Kidney capillary endothelial cell (primary cell): Measurements from ENCODE around the gene GALNT17.
"Not testable (repeated sequence)": the region's sequence is repeated elsewhere in the genome, so short reads cannot be mapped to it uniquely, and the experiment has no call there.

ENCODE experiments used
- DNase-seq: peaks from one replicate; pipeline ENCODE4 v3.0.0-alpha.2; 2018; ENCODE audit warnings: low spot score

GALNT17 gene

DNA sequence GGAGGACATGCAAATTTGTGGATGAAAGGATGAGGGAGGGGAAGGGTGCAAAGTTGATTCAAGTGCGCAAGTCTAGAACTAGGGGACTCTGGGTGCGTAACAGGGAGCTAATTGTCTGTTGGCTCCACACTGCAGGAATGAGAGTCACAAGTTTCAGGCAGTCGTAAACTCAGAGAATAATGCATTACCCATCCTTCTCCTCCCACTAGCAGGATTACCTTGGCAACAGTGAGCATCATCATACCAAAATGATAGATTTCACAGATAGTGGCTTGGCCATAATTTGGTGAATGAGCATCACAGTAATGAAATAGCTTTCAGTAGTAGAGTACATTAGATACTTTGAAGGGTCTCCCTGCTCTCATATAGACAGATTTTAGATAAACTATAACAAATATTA, 565.5 kb downstream of the GALNT17 start:
- DNase-seq = no peak

DNA sequence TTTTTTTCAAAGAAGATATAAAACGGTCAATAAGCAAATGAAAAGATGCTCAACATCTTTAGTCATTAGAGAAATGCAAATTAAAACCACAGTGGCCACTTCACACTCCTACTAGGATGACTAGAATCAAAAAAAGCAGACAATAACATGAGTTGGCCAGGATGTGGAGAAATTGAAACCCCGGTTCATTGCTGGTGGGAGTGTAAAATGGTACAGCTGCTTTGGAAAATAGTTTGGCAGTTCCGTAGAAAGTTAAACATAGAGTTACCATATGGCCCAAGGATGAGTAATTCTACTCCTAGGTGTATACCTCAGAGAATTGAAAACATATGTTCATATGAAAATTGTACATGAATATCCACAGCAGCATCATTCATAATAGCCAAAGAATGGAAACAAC, 573.3 kb downstream of the GALNT17 start:
- DNase-seq = no peak

DNA sequence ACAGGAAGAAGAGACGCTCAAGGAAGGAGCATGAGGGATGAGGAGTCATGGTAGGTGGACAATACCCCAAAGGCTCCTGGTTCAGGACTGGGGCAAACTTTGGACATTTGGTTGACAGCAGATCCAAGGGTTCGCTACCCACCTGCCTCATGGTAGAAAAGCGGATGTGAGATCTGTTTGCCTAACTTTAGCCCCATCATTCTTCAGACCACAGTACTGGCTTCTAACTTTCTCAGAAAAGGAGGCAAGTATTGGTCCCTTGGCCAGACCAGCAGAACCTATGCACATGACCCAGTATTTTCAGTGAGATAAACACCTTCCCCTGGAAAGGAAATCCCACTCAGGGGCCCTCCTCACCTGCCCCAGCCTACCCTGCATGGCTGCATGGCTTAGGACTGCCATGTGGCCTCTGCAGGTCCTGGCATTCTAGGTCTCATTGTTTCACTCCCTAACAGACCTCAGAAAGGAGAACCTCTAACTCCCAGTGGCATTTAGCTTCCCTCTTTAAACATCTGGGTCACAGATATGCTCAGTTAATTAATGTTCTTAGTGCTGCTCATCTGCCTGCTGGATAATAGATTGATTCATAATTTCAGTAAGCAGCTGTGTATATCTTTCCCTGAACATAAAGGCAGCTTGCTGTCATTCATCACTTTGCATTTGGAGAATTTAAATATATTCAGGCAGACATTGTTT, 574.1 kb downstream of the GALNT17 start:
- no peak for DNase-seq

DNA sequence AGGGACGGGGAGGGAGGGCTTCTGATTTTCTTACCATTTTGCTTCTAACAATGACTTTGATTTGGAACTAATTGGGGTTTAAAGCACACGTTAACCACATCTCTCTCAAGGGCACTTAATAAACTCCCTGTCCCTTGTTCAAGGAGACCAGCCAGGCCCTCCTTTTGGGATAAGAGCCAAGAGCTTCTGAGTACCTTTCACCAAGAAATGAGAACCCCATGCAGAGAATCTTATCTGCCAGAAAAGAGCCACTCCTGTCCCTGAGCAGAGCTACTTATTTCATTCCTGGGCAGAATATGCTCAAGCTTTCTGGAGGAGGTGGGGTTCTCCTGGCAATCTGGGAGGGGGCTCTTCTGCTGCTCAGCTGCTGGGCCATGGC, 574.6 kb downstream of the GALNT17 start:
- no peak for DNase-seq

DNA sequence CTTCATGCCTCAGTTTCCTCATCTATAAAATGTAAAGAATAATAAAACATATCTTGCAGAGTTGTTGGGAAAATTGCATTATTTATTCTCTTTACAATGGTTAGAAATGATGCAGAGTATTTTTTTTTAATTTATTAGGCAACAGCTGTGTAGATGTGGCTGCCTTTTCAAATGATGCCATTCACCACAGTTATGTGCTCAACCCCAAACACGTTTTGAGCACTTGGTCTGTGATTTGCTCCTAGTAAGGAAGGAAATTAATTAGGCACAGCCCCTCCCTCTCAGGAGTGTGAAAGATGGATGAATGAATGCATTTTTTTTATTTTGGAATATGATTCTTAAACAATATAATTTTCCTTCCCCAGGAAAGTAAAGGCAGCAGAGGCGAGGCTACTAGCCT, 575.1 kb downstream of the GALNT17 start:
- DNase-seq = no peak

DNA sequence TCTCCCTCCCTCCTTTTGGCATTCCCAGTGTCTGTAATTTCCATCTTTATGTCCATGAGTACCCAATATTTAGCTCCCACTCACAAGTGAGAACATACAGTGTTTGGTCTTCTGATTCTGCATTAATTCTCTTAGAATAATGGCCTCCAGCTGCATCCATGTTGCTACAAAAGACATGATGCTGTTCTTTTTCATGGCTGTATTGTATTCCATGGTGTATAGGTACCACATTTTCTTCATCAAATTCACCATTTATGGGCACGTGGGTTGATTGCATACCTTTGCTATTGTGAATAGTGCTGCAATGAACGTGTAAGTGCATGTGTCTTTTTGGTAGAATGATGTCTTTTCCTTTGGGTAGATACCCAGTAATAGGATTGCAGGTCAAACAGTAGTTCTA, 576.8 kb downstream of the GALNT17 start:
- no peak for DNase-seq

DNA sequence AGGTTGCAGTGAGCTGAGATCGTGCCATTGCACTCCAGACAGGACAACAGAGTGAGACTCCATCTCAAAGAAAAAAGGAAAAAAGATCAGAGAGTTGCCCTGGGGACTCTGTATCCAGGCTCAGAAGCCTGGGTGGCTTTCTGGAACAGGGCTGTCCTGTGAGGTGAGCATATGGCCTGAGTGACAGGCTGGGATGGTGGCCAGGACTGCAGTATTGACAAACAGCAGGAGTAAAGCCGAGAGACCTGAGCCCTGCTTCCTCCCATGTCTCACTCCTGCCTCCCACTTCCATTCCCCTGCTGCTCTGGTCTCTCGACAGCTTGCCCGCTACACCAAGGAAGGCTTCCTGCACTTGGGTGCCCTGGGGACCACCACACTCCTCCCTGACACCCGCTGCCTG, 578.5 kb downstream of the GALNT17 start:
- no peak for DNase-seq

DNA sequence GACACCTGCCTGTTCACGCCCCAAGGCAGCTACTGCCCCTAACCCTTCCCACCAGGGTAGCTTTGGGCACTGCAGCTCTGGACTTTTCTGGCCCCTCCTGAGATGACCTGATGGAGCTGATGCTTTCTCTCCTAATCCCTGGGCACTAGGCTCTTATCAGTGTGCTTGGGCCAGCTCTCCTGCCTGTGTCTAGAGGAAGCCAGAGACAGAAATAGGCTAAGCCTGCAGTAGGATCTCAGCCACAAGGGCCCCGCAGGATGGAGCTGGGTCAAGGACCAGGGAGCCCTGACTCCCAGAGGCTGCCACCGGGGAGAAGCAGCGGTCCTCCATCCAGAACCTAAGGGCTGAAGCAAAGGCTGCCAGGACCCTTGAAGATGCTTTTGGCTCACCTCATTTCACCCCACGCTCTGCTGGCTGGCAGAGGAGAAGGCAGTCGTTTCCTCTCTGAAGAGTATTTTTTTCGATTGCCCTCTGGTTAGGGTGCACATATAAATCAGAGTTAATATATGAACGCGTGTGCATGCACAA, 580.8 kb downstream of the GALNT17 start:
- DNase-seq = no peak

DNA sequence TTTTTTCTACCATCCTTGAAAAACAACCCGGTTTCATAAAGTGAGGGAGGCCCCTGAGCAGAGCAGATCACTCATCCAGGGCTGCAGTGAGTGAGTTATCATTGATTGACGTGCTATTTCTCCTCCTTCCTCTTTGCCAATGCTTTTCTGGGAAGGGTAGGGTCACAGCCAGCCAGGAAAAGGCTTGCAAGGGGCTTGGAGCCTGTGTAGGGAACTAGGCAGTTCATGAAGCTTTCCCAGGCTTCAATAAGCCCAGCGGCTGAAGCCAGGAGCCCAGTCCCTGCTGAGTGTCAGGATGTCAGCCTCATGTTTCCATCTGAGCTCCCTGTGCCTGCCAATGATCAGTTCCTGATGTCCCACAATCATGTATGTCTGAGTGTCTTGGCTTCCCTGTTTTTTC, 584.7 kb downstream of the GALNT17 start:
- DNase-seq = no peak

DNA sequence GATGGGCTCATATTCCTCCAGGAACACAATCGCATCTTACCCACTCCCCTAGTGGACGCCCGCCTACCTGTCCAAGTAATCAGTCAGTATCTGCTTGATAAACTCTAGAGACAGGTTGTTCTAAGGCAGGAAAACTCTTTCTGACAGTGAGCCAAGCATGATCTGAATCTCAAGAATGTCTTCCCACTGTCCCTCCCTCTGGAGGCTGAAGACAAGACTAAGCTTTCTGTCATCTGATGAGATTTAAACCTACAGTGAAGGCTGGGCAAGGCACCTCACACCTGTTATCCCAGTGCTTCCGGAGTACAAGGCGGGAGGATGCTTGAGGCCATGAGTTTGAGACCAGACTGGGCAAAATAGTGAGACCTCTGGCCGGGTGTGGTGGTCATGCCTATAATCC, 586.6 kb downstream of the GALNT17 start:
- DNase-seq = no peak

DNA sequence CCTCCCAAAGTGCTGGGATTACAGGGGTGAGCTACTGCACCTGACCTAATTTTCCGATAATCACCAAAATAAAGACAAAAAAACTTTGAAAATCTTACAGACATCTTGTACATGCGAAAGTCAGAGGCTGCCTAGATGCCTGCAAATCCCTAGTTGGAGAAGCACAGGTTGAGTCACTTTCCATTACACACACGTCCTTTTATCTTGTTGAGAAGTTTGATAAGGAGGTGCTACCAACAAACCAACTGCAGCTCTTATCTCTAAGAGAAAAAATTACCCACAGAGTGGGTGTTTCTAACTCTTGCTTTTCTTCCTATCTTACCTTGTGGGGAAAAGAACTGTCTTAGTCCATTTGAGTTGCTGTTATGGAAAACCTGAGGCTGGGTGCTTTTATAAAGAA, 589.8 kb downstream of the GALNT17 start:
- DNase-seq = no peak

DNA sequence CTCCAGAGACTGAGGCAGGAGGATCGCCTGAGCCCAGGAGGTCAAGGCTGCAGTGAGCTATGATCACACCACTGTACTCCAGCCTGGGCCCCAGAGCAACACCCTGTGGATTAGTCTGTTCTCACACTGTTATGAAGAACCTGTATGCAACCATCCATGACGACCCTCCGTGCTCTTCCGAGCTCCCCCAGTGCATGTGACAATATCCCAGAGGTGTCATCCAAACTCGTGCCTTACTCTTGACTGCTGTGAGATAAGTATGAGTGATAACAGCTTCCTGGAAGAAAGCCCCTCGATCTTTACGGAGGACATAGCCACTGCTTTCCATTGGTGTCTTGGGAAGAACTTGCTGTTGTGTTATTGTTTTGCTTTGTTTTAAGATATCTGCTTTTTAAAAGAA, 591.9 kb downstream of the GALNT17 start:
- DNase-seq = no peak

DNA sequence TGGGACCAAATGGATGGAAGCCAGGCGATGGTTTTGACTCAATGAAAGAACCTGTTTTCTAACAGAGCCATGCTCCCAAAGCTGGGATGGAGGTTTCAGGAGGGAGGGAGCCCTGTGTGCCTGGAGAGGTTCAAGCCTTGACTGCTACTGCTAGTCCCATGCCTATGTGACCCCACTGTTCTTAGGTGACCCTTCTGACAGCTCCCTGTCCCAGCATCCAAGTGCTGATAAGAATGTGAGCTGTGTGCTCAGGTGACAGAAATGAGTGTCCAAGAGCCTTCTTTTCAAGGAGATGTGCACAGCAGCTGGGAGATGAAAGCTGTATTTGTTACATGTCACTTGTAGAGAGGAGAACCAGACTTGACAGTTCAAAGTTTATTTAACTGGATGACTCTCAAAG, 595.4 kb downstream of the GALNT17 start:
- no peak for DNase-seq

DNA sequence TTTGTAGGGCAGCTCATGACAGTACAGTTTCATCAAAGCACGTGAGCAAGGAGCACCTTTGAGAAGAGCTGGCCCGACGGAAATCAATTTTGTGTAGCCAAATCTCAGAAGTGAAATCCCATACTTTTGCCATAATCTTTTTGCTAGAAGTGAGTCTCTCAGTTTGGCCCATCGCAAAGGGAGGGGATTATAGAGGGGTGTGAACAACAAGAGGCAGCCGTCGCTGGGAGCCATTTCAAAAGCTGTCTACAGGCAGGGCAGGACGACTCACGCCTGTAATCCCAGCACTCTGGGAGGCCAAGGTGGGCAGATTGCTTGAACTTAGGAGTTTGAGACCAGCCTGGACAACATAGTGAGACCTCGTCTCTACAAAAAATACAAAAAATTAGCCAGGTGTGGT, 599.8 kb downstream of the GALNT17 start:
- no peak for DNase-seq

DNA sequence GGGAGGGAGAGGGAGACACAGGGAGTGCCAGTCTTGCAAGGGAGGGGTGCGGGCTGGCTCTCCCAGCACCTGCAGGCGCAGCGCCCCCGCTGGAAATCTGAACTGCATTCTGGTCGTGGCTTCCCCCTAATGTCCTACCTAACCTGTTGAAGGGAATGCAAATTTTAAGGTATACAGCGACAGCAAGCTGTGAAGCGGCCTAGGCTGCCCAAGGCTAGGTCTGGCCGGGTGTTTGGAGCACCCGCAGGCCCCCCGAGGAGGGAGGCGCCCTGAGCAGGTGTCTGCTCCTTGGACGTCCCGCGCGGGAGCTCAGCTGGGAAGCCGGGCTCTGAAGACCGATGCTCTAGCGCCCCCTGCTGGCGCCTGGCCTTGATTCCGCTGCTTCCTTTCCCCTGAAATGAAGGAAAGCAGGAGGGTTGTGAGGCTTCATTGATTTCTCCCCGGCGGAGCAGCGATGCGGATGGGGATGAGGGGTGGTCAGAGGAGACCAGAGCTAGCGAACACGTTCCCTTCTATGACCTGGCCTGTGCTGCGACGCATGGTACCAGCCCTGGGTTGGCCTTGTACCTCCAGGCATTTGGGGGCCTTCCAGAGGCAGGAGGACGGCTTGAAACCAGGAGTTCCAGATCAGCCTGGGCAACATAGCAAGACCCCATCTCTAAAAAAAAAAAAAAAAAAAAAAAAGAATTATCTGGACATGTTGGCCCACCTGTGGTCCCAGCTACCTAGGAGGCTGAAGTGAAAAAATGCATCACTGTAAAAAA, 601.3 kb downstream of the GALNT17 start:
- peak; percentile 69 for DNase-seq

DNA sequence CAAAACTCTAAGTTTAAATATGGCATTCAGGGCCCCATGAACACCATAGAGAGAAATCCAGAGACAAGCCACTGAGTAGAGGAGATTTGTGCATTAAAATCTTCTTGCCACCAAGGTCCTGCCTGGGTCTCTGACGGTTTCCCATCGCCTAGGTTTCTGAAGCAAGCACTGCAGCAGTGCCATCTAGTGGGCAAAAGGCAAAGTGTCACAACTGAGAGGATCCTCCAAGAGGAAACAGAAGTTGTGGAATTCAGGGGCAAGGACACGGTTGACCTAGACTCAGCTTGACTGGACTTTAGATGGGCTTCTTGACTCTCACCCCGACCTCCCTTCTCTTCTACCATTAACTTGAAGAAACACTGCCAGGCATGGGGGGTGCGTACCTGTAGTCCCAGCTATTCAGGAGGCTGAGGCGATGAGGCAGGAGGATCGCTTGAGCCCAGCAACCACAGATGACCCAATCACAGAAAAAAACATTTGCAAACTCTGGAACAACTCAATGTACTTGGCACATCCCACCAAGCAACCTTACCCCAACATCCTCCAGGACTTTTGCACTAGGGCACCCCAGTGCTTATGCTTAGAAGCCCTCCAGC, 604.1 kb downstream of the GALNT17 start:
- DNase-seq = peak; percentile 52

DNA sequence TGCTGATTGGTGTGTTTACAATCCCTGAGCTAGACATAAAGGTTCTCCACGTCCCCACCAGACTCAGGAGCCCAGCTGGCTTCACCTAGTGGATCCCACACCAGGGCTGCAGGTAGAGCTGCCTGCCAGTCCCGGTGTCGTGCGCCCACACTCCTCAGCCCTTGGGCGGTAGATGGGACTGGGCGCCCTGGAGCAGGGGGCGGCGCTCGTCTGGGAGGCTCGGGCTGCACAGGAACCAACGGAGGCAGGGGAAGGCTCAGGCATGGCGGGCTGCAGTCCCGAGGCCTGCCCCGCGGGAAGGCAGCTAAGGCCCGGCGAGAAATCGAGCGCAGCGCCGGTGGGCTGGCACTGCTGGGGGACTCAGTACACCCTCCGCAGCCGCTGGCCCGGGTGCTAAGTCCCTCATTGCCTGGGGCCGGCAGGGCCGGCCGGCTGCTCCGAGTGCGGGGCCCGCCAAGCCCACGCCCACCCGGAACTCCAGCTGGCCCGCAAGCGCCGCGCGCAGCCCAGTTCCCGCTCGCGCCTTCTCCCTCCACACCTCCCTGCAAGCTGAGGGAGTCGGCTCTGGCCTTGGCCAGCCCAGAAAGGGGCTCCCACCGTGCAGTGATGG, 606.1 kb downstream of the GALNT17 start:
- DNase-seq = not testable (repeated sequence)

DNA sequence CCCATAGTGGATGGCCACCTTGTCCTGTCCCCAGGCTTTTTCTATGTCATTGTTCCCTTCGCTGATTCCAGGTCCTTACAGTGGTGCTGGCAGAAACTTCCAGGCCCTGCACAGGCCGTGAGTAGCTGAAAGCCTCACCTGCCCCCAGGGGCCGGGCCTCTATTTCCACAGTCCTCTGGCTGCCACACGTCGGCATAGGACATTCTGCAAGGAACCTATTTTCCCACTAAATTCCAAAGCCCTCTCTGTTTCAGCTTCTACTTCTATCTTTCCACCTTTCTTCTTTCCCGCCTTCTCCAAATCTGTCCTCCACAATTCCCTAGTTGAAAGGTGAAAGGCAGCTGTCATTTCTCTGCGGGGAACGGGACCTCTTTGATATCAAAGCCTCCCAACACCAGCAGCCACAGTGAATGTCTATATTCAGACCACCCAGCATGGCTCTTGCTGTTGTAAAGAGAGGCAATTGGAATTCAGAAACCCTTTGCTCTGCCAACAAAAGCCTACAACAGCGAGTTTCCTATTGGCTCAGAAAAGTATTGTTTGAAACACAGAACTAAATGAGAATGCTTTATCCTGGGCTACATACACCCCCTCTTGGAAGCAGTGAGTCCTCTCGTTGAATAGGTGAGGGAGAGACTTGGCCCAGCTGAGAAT, 607.7 kb downstream of the GALNT17 start:
- no peak for DNase-seq

DNA sequence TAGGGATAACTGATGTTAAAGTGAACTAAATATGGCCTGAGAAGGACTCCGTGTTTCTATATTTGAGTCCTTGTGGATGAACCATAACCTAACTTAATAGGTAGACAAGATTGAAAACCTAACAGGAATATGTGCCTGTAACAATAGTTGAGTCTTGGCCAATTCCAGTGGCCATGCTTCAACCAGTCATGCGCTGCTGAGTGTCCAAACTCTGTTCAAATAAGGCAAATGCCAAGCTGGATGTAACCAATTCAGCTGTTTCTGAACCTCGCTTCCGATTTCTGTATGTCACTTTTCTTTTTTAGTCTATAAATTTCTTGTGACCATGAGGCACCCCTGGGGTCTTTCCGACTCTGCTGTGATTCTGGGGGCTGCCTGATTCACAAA, 608.2 kb downstream of the GALNT17 start:
- no peak for DNase-seq

DNA sequence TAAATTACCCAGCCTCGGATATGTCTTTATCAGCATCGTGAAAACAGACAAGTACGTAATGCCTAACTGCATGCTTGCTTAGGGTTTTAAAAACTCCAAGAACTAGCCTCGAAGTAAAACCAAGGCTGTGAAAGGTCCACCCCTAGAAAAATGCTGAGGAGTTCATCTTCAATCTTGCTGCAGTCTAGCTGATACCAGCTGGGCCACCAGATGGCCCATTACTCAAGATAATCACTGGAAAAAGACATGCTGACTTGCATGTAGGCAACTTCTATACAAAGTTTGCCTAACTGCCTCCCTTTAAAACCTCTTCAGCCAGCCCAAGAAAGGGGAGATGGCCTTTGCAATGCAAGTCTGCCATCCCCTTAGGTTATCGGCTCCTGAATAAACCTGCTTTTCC, 614.1 kb downstream of the GALNT17 start:
- DNase-seq = no peak

DNA sequence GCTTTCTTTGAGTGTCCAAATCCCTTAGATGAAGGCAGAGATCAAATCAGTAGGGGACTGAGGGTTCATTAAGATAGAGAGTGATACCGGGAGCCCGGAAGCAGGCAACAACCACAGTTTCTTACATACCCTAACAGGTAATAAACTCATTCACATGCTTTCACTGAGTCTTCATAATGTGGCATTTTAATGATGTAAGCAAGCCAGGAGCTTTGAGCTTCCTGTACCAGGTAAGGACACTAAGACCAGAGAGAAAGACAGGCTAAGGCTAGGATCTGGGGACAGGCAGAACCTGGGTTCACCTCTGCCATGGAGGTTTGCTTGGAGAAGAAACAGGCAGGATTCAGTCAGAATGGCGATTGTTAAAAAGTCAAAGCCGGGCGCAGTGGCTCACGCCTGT, 618.3 kb downstream of the GALNT17 start:
- no peak for DNase-seq

DNA sequence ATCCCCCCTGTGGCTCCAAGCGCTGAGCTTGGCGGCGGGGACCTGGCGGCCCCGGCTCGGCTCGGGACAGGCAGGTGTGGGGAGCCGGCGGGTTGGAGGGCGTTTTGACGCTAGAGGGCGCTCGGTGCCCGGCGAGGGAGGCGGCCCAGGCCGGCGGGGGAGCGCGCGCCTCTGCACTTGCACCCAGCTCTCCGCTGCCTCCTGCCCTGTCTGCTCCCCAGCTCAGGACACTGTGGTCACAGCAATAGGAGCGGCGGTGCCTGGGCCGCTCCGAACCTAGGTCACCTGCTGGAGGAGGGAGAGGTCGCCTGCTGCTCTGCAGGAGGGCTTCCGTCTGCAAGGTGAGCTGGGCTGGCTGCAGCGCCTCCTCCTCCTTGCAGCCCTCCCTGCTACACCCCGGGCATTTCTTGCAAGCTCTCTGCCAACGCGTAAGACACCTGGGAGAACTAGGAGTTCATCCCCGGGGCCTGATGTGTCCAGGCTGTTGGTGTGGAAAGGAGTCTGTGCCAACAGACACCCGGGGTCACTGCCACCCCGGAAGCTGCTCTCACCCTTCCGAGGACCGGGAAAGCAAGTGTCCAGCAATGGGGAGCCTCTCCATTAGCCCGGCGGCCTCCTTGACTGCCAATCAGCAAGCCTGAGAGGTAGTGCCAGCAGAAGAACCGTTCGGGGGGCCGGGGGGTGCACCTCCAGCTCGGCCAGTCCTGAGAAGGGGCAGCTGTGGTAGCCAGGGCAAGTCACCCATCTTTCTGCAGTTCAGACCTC, 620.4 kb downstream of the GALNT17 start:
- DNase-seq = peak; percentile 23
